HG03521 (cell line): Measurements from ENCODE around the gene TANGO6.
"Not testable (repeated sequence)": the region's sequence is repeated elsewhere in the genome, so short reads cannot be mapped to it uniquely, and the experiment has no call there.

ENCODE experiments used
- ATAC-seq: cut with Tn5 transposase; IDR thresholded peaks from one replicate; pipeline ENCODE4 v1.9.1; 2021; ENCODE audit warnings: mild to moderate bottlenecking, moderate library complexity; ENCODE audit not compliant: unreplicated experiment

TANGO6 gene

DNA sequence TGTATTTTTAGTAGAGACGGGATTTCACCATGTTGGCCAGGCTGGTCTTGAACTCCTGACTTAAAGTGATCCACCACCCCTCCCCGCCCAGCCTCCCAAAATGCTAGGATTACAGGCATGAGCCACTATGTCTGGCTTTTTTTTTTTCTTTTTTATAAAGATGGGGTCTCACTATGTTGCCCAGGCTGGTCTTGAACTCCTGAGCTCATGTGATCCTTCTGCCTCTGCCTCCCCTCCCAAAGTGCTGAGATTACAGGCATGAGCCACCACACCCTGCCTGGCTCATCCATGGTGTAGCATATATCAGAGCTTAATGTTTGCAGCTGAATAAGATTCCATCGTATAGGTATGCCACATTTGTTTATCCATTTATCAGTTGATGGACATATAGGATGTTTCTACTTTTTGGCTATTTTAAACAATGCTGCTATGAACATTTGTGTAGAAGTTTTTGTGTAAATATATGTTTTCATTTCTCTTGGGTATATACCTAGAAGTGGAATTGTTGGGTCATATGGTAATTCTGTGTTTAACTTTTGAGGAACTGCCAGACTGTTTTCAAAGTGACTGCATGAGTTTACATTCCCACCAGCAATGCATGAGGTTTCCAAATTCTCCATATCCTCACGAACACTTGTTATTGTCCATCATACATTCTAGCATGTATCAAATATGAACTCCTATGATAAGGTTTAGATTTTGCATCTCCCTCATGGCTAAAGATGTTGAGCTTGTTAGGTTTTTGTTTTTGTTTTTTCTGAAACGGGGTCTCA is 206.5 kb downstream of the TANGO6 start:
- no peak for ATAC-seq

- ATAC-seq: not testable (repeated sequence)
Observed at GRCh38 chr16:69051517-69051830, 208.1 kb downstream of the TANGO6 start.

DNA sequence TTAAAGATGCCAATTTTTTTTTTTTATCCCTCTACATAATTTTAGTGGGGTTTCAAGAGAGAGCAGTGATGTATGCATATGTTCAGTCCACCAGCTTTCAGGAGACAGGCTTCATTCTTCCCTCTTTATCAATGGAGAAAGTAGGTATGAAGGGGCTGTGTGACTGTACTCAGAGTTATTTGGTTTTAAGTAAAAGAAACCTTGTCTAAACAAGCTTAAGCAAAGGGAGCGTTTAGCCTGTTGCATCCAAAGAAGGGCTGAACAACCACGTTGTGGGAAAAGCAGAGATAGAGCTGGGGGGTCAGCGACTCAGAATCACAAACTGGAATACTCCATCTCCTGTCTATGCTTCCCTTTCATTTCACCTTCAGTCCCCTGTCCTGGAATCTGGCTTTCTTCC is 211.7 kb downstream of the TANGO6 start:
- ATAC-seq: no peak

DNA sequence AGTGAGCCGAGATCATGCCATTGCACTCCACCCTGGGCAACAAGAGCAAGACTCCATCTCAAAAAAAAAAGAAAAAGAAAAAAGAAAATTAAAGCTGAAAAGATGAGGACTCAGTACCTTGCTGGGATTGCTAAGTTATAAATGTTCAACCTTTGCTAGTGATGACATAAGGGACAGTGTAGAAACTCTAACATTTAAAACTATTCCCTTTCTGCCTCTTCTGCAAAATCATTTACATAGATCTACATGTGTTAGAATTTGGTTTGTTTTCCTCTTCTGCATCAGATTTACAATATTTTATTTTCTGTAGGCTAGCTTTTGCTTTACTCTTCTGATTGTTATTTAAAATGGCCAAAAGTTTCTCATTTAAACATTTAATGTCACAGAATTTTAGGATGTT is 212.6 kb downstream of the TANGO6 start:
- no peak for ATAC-seq

DNA sequence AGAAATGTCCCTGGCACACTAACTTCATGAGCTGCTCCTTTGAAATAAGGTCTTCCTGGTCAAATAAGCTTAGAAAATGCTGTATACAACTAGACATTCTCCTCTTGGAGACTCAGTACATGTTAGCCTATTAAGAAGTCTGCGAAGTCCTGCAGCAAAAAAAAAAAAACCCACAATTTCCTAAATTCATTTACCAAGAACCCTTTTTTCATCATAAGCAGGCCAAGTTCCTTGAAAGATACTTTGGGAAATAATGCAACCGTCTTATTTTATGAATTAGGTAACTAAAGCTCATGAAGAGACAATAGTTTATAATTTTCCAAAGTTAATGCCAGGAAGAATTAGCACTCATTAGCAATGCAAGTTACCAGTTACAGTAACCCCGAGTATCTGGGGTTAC is 213.1 kb downstream of the TANGO6 start:
- ATAC-seq: no peak

GRCh38 chr16:69057400-69058378 is 214.4 kb downstream of the TANGO6 start:
- no peak for ATAC-seq

DNA sequence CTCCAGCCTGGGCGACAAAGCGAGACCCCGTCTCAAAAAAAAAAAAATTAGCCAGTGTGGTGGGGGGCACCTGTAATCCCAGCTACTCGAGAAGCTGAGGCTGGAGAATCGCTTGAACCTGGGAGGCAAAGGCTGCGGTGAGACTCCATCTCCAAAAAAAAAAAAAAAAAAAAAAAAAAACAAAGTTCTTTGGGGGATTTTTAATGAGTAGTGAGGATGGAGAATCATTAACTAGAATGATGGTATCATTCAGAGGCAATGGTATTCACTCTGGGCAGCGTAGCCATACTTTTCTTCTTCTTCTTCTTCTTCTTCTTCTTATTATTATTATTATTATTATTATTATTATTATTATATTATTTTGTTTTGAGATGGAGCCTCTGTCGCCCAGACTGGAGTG is 220.2 kb downstream of the TANGO6 start:
- ATAC-seq: not testable (repeated sequence)

GRCh38 chr16:69064124-69064763 is 220.9 kb downstream of the TANGO6 start:
- ATAC-seq: no peak

- ATAC-seq: no peak
Observed at GRCh38 chr16:69064764-69065313, 221.5 kb downstream of the TANGO6 start.

DNA sequence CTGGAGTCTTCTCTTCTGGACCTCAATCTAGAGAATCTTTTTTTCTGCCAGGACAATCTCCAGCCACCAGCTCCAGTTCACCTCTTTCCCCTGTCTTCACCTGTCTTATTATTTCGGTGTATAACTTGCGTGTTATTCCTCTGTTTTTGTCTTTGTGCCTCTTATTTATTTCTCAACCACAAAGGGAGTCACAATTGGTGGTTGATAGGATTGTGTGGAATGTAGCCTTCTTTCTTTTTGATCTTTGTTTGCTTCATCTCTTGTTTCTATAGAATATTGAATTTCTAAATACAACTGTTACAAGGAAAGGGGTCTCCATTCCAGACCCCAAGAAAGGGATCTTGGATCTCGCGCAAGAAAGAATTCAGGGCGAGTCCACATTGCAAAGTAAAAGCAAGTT is 226.2 kb downstream of the TANGO6 start:
- no peak for ATAC-seq

GRCh38 chr16:69071036-69071435 is 227.7 kb downstream of the TANGO6 start:
- no peak for ATAC-seq

GRCh38 chr16:69072640-69072974 is 229.3 kb downstream of the TANGO6 start:
- no peak for ATAC-seq

GRCh38 chr16:69073181-69073702 is 229.9 kb downstream of the TANGO6 start:
- no peak for ATAC-seq

DNA sequence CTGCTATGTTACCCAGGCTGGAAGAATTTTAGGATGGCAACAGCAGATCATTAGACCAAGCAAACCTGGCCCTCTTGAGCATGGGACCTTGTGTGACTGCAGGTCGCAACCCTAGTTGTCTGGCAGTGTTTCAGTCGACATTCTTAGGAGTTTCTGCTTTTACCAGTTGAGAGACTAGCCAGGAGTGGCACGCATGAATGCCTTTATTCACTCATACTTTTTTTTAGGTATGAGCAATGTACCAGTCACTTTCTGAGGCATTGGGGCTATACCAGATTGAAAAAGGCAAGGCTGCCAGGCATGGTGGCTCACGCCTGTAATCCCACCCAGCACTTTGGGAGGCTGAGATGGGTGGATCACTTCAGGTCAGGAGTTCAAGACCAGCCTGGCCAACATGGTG is 233.9 kb downstream of the TANGO6 start:
- ATAC-seq: no peak

DNA sequence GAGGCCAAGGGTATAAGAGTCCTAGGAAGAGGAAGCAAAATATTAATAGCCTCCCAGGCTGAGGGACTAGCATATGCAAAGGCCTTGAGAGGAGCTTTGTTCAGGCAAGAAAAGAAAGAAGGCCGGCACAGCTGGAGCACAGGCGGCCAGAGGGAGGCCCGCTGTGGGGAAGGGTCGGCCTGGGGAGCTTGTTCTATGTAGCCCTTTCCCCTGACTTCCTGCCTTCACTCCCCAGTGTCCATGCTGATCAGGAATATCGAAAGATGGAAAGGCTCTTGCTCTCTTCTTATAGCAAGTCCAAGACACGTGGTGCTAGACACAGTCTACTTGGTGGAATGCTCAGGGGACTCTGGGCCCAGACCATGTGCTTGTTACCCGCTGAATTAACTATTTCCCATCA is 234.7 kb downstream of the TANGO6 start:
- ATAC-seq: no peak

DNA sequence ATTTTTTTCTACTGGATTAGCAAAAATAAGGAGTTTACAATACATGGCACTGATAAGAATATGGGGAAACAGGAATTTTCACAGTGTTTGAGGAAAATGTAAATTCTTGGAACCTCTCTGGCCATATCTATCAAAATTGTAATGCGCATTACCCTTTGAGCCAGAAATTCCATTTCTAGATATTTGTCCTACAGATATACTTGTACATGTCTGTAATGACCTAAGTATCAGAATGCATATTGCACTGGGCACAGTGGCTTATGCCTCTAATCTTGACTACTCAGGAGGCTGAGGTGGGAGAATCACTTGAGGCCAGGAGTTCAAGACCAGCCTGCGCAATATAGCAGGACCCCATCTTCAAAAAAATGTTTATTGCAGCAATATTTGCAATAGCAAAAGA is 236.4 kb downstream of the TANGO6 start:
- no peak for ATAC-seq

DNA sequence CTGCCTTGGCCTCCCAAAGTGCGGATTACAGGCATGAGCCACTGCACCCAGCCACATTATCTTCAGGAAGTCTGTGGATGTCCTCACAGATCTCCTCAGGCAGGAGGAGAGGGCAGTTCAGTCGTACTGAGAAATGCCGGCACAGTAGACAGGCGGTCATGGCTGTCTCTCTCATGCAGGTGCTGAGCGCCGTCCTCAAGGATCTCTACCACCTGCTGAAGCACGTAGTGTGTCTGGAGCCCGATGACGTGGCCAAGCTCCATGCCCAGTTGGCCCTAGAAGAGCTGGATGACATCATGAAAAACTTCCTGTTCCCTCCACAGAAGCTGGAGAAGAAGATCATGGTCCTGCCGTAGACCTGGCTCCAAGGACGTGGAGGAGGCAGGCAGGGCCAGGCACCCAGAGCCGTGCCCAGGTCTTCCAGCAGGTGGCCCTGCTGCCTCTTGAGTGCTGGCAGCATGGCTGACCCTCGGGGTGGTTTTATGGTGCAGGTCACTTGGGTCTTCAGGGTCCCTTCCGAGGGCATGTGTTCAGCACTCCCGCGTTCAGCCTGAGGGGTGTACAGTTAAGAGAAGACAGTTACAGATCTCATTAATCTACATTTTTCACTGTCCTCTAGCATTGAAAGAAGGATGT is 240.1 kb downstream of the TANGO6 start:
- no peak for ATAC-seq

GRCh38 chr16:69084289-69084688 is 241.0 kb downstream of the TANGO6 start:
- ATAC-seq: no peak

GRCh38 chr16:69085032-69085695 is 241.8 kb downstream of the TANGO6 start:
- no peak for ATAC-seq

- no peak for ATAC-seq
Observed at GRCh38 chr16:69087161-69087581, 243.8 kb downstream of the TANGO6 start.
